ACHN (cell line): ENCODE measurements around the gene SMPX.

ENCODE experiments used
- DNase-seq: peaks from one replicate; pipeline ENCODE4 v3.0.0-alpha.2; 2015
- in situ Hi-C: cut with HindIII; loops from 2 replicates; pipeline ENCODE4 v1.10.0; 2017; ENCODE audit warnings: low sequenced_read_pairs, low pct_ligation_motif_present, low pct_unique_long_range_greater_than_20kb

Gene SMPX

GRCh38 chrX:21674430-21675186 lies 83.3 kb downstream of the SMPX start:
- in situ Hi-C loops, result no loop called here
- no peak for DNase-seq

- in situ Hi-C loops, result no loop called here
Measured at GRCh38 chrX:21666679-21667078, 91.2 kb downstream of the SMPX start.

GRCh38 chrX:21666252-21666651 lies 91.7 kb downstream of the SMPX start:
- no peak for DNase-seq
- in situ Hi-C loops, result no loop called here

More at GRCh38 chrX:21666679-21667078, 91.2 kb downstream of the SMPX start:
- no peak for DNase-seq

DNA sequence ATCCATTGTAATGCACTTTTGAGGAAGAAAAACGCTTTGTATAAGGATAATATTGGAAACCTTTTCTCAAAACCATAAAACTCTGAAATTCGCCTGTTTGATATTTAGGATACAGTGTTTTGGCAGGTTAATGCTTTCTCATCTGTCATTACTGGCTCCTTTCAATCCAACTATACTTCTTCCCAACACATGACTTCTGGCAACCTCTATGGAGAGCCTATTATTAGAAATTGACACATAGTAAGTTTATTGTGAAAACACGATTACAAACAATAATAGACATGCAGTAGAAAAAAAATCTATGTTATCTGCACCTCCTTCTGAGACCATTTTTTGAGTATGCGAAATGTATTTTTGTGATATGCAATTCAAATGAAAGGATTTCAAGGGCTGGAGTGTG lies 95.2 kb downstream of the SMPX start:
- no peak for DNase-seq
- in situ Hi-C loops, result no loop called here

- no peak for DNase-seq
- in situ Hi-C loops, result no loop called here
Measured at GRCh38 chrX:21661316-21661715, 96.6 kb downstream of the SMPX start.

GRCh38 chrX:21660156-21660555 lies 97.8 kb downstream of the SMPX start:
- DNase-seq, result no peak
- in situ Hi-C loops, result no loop called here

DNA sequence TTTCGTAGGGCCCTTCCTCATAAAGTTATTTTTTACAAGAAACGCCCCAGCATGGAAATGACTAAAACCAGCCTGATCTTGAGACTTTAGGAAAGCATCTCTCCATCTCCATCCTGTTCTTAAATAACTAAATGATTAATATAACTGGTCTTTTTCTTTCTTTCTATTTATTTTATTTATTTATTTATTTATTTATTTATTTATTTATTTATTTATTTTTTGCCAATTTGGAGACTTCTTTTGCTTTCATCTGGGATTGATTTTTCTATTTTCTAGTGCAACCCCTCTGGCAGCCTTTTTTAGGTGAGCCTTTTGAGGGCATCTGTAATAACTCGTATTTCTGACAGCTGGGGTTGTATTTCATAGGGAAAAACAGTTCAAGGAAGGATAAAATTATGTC lies 98.6 kb downstream of the SMPX start:
- no peak for DNase-seq
- in situ Hi-C loops, result no loop called here

DNA sequence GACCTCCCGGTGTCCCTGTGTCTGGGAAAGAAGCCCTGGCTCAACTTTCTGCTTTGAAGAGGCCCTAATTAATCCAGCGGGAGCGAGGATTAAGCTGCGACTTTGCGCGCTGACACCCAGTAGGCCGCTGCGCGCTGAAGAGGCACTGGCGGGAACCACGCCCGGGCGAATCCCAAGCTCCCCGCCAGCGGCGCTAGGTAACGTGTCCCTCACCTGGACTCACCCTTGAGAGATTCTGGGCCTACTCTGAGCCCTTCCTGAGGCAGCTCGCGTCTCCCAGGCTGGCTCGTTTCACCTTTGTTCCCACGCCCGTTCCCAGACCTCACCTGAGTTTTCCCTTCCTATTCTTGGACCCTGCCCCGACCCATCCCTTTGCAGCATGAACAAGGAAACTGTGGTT lies 99.2 kb downstream of the SMPX start:
- DNase-seq, result no peak
- in situ Hi-C loops, result no loop called here

GRCh38 chrX:21658152-21658737 lies 99.7 kb downstream of the SMPX start, which contains the start of gene KLHL34:
TSS of gene KLHL34 (minus strand) at chrX:21658330. CDS start at chrX:21657788, 542 bp downstream.
- in situ Hi-C loops, result no loop called here
- DNase-seq, result no peak

- in situ Hi-C loops, result no loop called here
- no peak for DNase-seq
Measured at GRCh38 chrX:21657318-21658151, 100.4 kb downstream of the SMPX start.

- no peak for DNase-seq
- in situ Hi-C loops, result no loop called here
Measured at GRCh38 chrX:21656587-21657317, 101.2 kb downstream of the SMPX start.
